Daoy (cell line): ENCODE results near the gene PGGHG. TPM values are rescaled to one million over a fixed set of nuclear protein-coding genes. Genes with fewer than 3 reads are reported as not detected.
A peak's percentile ranks its signal among the peaks of the same experiment; 100 is the strongest.
"Not testable (repeated sequence)": the region's sequence is repeated elsewhere in the genome, so short reads cannot be mapped to it uniquely, and the experiment has no call there.

ENCODE experiments used
- DNase-seq: peaks from one replicate; pipeline ENCODE4 v3.0.0-alpha.2; 2015; ENCODE audit warnings: low read depth
- total RNA-seq: library from RNA; depleted of rRNA; stranded (reverse); fragments of >200 nt; shearing (Covaris generic); gene quantifications from 2 replicates; pipeline ENCODE4 v1.2.3, GENCODE V29; 2014

PGGHG gene
- total RNA-seq, 1 experiment from 2014 or later: 1.4 TPM

DNA sequence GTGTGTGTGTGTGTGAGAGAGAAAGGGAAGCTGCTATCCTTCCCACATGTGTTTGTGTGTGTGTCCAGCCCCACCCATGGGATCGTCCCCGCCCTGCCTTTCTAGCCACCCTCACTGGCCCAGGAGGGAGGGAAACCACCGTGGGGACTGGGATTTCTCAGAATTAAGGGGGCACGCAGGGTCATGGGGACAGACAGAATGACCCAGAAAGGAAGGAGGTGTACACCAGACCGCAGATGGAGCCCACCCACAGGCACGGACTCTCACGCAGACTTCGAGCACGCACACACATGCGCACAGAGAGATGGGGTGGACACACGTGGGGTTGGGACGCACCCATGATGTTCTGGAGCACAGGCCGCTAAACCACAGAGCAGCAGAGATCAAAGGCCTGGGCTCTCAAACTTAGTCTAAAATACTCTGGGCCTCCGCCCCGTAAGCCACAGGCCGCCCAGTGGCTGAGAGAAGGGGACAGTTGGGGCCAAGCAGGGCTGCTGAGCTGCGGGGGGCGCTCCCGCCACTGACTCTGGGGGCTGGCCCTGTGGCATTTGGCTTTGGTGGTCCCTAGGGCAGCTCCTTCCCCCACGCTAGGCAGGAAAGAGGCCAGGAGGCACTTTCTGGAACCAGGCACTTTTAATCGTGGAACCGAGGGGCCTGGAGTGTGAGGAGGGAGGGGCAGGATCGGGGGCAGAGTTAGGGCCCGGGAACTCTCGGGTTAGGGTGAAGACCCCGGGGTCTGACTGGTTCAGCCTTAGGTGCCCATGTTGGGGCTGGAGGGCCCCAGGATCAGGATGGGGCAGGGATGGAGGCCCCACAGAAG, 8.9 kb downstream of the PGGHG start:
- DNase-seq: no peak

GRCh38 chr11:298406-299065, 9.6 kb downstream of the PGGHG start:
- no peak for DNase-seq

DNA sequence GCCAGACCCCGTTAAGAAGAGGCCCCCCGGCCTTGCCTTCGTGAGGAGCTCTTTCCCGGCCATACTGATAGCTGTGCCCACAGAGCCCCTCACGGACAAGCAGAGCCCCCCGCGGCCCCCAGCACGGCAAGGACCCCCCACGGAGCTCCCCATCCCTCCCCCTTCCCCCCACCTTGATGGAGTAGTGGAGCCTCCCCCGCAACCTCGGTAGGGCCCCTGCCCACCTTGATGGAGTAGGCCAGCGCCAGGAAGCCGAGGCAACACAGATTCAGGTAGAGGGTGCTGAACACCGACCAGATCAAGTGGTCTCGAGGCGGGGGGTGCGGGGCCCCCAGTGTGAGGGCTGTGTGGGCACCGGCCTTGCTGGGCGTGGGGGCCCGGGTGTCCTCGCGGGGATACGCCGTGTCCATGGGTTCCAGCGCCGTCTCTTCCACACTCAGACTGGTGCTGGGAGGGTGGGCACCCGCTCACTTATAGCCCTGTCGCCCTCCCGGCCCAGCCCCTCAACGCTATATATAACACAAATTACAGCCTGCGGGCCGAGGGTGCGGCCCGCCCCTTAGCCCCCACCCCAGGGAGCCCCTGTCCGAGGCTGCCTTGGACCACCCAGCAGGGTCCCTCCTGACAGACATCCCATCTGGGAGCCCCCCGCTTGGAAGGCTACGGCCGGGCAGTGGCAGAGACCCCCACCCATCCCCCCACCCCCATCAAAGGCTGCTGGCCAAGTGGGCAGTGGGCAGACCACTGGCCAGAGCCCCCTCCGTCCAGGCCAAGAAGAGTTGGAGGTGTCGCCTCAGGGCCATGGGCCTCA, 10.4 kb downstream of the PGGHG start, which contains the start of gene IFITM5:
TSS of gene IFITM5 (minus strand) at position 446 of the 811 bp plus-strand sequence. CDS start at position 410, 36 bp downstream.
- no peak for DNase-seq

DNA sequence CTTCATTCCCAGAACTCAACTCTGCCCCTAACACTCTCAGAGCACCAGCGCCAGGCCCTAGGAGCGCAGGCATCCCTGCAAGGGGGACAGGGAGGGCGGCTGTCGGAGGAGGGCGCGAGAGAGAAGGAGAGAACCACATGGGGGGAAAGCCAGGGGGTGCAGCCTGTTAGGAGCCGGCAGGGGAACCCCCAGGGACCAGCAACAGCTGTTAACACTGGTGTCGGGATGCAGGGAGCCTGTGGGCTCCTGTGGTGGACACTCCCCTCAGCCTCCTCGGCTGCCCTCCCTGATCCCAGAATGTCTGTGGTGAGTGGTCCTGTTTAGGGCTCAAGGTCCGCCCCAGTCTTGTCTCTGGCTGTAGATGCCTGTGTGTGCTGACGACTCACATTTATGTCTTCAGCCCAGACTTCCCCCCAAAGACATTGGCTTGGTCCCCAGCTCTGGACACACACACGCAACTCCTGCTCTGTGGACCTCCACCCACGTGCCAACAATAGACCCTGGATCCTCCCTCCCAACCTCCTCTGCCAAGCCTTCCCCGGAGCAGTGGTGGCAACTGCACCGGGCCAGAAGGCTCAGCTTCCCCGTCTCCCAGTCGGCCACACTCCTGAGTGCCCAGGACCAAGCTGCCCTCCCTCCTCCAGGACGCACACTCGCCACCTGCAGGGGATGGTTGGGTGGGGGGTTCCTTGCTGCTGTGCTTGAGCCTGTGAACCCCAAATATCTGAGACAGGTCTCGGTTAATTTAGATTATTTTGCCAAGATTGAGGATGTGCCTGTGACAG, 11.2 kb downstream of the PGGHG start:
- DNase-seq: no peak

DNA sequence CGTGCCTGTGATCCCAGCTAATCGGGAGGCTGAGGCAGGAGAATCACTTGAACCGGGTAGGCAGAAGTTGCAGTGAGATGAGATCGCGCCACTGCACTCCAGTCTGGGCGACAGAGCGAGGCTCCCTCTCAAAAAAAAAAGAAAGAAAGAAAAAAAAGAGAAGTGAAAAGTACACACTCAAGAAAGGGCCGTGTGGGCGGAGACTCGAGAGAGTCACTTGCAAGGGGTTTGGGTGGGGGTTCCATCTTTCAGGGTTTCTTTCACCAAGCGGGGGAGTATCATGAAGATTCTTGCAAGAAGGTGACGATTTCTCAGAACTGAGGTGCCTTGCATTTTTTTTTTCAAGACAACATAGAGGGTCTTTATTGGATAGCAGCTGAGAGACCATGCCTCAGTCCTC, 14.4 kb downstream of the PGGHG start:
- DNase-seq: no peak

GRCh38 chr11:304061-304506, 15.2 kb downstream of the PGGHG start:
- DNase-seq: no peak

DNA sequence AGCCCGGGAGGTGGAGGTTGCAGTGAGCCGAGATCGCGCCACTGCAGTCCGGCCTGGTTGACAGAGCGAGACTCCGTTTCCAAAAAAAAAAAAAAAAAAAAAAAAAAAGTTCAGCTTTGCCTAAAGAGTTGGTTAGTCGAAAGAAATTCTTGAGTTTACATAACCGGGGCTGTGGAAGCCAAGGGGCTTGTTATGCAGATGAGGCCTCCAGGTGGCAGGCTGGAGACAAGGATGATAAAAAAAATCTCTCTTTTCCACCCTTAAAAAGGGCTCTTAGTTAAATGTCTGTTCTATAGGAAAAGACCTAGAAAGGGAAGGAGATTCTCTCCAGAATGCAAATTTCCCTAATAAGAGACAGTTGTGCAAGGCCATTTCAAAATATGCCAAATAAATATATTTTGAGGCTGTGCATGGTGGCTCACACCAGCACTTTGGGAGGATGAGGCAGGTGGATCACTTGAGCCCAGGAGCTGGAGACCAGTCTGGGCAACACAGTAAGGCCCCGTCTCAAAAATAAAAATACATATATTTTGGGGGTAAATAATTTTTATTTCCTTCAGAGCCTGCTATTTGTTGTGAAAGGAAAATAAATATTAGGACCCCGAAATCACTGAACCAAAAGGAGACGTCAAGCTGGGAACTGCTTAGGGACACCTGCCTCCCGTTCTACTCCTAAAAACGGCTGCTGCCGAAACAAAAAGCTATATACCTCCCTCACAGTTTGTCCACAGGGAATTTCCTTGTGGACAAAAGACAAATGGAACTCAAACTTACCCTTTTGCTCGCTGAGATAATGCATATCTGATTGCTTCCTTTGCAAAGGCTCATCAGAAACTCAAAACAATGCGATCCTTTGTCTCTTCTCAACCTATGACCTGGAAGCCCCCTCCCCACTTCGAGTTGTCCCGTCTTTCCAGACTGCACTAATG, 16.3 kb downstream of the PGGHG start:
- DNase-seq: peak; percentile 38

DNA sequence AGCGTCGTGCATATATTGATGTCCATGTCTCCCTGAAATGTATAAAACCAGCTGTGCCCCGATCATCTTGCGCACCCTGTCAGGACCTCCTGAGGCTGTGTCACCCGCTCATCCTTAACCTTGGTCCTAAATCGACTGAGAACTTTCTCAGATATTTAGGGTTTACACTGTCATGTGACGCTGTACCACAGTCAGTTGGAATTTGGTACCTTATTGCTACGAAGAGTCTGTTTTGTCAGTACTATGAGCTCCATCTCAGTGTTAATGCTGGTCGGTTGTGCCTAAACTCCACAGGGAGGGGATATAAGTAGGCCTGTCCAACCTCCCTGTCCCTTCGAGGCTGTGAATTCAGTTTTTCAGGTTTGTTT, 16.9 kb downstream of the PGGHG start:
- DNase-seq: no peak

DNA sequence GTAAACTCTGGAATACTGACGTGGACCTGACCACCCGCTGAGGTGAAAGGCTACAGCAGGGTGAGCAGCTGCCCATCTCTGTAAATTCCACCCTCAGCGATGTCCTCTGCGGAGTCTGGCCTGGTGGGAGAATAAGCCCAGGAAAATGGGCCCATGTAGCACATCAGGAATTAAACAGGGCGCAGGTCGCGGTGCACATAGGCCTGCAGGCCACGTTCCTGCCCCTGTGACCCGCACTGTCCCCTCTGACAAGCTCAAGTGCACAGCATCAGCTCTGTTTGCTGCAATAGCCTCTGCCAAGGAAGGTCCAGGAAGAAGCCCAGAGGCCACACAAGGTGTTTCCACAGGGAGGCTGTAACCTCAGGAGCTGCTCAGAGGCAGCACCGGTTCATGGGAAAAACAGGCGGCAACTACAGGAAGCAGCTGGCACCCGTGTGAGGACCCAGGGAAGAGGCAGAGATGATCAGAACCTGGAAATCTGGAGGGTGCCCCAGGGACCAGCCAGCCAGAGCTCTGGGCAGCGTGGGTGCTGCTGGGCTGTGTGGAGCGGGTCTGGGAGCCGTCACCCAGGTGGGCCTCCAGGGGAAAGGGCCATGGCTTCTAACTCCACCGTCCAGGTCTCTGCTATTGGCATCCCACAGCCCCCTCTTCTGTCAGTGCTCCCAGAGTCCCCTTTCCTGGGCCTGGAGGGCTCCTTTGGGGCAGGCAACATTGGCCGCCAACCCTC, 17.9 kb downstream of the PGGHG start:
- no peak for DNase-seq

DNA sequence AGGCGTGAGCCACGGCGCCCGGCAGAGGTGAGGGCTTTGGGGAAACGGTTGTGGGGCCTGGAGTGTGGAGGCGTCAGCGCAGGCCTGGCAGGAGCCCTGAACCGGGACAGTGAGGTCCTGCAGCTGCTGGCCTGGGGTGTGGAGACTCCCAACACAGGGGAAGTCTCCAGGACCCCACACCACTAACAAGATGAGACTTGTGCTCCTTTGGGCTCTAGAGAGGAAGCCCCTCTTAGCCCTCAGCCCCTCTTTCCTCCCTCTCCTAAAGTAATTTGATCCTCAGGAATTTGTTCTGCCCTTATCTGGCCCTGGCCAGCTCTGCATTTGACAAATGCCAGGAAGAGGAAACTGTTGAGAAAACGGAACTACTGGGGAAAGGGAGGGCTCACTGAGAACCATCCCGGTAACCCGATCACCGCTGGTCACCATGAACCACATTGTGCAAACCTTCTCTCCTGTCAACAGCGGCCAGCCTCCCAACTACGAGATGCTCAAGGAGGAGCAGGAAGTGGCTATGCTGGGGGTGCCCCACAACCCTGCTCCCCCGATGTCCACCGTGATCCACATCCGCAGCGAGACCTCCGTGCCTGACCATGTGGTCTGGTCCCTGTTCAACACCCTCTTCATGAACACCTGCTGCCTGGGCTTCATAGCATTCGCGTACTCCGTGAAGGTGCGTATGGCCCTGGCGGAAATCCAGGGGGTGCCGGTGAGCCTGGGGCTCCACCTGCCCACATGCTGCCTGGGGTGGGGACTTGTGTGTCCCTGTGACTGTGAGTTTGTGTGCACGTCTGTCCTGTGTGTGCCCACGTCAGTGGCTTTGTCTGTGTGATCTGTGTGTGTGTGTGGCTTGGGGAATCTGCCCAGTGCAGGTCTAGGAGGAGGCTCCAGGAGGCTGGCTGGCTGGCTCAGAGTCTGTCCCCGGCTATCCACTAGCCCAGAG, 19.1 kb downstream of the PGGHG start, which contains the start of gene IFITM2:
TSS of gene IFITM2 (plus strand) at position 51 of the 943 bp plus-strand sequence. CDS start at position 428, 377 bp downstream.
- DNase-seq: peak; percentile 57

- DNase-seq: not testable (repeated sequence)
These were observed 20.1 kb downstream of the PGGHG start for GRCh38 chr11:308740-309665.

- DNase-seq: not testable (repeated sequence)
These were observed 21.1 kb downstream of the PGGHG start for GRCh38 chr11:309979-310572.

DNA sequence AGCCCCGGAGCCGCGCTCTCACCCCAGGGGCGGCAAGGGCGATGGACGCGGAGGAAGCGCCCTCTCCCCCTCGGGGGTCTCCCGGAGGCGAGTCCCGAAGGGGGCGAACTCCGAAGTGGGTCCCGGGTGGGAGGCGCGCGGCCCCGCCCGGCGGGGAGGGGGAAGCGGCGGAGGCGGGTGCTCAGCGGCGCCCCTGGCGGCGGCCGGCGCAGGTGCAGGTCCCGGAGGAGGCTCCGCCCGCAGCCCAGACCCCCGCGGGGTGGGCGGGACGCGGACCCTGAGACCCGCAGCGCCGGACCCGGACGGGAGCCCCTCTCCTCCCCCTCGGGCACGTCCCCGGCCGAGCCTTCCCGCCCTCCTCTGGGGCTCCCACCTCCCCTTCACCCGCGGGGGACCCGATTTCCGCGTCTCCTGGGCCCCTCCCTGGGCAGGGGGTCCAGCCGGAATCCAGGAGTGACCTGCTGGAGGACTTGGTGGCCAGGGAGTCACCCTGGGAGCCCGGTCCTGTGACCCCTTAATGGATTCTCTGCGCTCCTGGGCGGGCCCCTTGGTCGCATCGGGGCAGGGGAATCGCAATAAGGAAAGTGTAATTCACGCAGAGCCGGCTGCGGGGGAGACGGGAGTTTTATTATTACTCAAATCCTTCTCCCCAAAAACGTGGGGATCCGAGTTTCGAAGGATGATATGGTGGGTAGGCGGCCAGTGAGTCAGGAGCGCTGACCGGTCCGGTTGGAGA, 22.3 kb downstream of the PGGHG start:
- DNase-seq: not testable (repeated sequence)

DNA sequence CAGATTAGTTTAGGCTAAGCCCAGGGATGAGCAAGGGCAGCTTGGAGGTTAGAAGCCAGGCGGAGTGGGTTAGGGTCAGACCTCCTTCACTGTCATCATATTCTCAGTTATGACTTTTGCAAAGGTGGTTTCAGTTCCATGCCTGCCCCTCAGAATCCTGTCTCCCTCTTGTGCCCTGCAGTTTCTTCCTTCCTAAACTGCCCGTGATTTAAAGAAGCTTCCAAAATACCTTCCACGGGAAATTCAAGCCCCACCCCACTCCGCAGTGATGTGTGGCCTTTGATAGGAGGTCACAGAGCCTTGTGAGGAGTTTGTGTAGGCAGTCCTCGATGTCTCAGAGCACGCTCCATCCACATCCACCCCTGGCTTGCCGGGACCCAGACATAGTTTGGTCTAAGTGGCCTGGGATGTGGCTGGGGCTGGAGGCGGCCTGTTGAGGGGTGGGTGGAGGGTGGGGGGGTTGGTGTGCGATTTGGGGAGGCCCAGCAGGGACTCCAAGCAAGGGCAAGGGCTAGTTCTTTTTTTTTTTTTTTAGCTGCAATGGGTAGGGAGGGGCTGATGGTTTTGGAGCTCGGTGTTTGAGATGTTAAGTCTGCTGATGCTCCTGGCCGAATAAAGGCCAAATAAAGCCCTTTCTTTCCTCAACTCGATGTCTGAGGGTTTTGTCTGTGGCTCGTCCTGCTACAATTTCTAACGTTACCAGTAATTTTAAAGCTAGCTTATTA, 23.3 kb downstream of the PGGHG start:
- no peak for DNase-seq

- no peak for DNase-seq
These were observed 24.4 kb downstream of the PGGHG start for GRCh38 chr11:313304-313786.
